Tibial artery (tissue), 4 donors: ENCODE measurements around the gene MGP.

ENCODE experiments used
- DNase-seq, 2 donors: peaks; one replicate each; pipeline ENCODE4 v3.0.0-alpha.2; 2019
- H3K27ac ChIP-seq, 2 donors: fragments of 200-600 bp; sonication (generic) in 1 of 2; 1 replicate in 1 of 2; 2 replicates in 1 of 2; pipeline ENCODE4 v1.5.1; 2018 to 2019; ENCODE audit warnings: mild to moderate bottlenecking in 1 of 2
- H3K27me3 ChIP-seq, 2 donors: fragments of 200-600 bp; sonication (generic) in 1 of 2; one replicate each; pipeline versions ENCODE4 v1.5.1 to v1.6.0; 2016 to 2019
- H3K36me3 ChIP-seq, 3 donors: fragments of 200-600 bp; sonication (generic) in 2 of 3; one replicate each; pipeline ENCODE4 v1.5.1; 2016 to 2019; ENCODE audit warnings: mild to moderate bottlenecking in 2 of 3
- H3K4me1 ChIP-seq, 4 donors: fragments of 200-600 bp; sonication (generic) in 2 of 4; 1 replicate in 3 of 4; 2 replicates in 1 of 4; pipeline ENCODE4 v1.5.1; 2016 to 2019
- H3K4me3 ChIP-seq, 2 donors: fragments of 200-600 bp; sonication (generic) in 1 of 2; 1 replicate in 1 of 2; 2 replicates in 1 of 2; pipeline ENCODE4 v1.5.1; 2018 to 2019; ENCODE audit warnings: mild to moderate bottlenecking in 2 of 2
- H3K9me3 ChIP-seq, 3 donors: fragments of 200-600 bp; sonication (generic) in 1 of 3; one replicate each; pipeline ENCODE4 v1.5.1; 2016 to 2019
- intact Hi-C: fragments of 100-400 bp; cut with DNase I; formaldehyde crosslinking; loops from one replicate; pipeline ENCODE4 v1.15.0; 2023; ENCODE audit warnings: low total_unique reads
- TF ChIP-seq, protein P1 (sequence below), 2 experiments: fragments of 200-600 bp in 1 of 2; fragments of 450-650 bp in 1 of 2; IDR thresholded peaks; one replicate each; pipeline ENCODE4 v1.5.1; 2017 to 2019; ENCODE audit warnings: antibody characterized with exemption in 2 of 2, mild to moderate bottlenecking in 1 of 2, moderate library complexity in 1 of 2

Gene MGP

GRCh38 chr12:14920475-14921126, 34.9 kb upstream of the MGP start:
- H3K4me3 ChIP-seq: no peak overlapping the region
- H3K27ac ChIP-seq: no peak overlapping the region
- no peaks in the 10 kb centered on the region for H3K36me3 ChIP-seq
- H3K27me3 ChIP-seq: no peaks in the 10 kb centered on the region
- intact Hi-C loops: no loop called here
- no peaks in the 10 kb centered on the region for H3K4me1 ChIP-seq
- no peaks in the 10 kb centered on the region for H3K9me3 ChIP-seq
- no peak for DNase-seq
- TF ChIP-seq, protein P1, sequence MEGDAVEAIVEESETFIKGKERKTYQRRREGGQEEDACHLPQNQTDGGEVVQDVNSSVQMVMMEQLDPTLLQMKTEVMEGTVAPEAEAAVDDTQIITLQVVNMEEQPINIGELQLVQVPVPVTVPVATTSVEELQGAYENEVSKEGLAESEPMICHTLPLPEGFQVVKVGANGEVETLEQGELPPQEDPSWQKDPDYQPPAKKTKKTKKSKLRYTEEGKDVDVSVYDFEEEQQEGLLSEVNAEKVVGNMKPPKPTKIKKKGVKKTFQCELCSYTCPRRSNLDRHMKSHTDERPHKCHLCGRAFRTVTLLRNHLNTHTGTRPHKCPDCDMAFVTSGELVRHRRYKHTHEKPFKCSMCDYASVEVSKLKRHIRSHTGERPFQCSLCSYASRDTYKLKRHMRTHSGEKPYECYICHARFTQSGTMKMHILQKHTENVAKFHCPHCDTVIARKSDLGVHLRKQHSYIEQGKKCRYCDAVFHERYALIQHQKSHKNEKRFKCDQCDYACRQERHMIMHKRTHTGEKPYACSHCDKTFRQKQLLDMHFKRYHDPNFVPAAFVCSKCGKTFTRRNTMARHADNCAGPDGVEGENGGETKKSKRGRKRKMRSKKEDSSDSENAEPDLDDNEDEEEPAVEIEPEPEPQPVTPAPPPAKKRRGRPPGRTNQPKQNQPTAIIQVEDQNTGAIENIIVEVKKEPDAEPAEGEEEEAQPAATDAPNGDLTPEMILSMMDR (IDR thresholded peaks at IDR 0.05): no peak

GRCh38 chr12:14919455-14919854, 33.8 kb upstream of the MGP start:
- no peaks in the 10 kb centered on the region for H3K27me3 ChIP-seq
- DNase-seq: no peak
- intact Hi-C loops: no loop called here
- H3K36me3 ChIP-seq: no peaks in the 10 kb centered on the region
- H3K4me3 ChIP-seq: no peak overlapping the region
- TF ChIP-seq, protein P1 (IDR thresholded peaks at IDR 0.05): no peak
- H3K9me3 ChIP-seq: no peaks in the 10 kb centered on the region
- H3K4me1 ChIP-seq: no peaks in the 10 kb centered on the region
- no peak overlapping the region for H3K27ac ChIP-seq

GRCh38 chr12:14915736-14916135, 30.1 kb upstream of the MGP start:
- Histone ChIP-seq H3K4me3 (no peak overlapping the region), H3K27ac (no peak overlapping the region), H3K4me1 (no peaks in the 10 kb centered on the region), H3K27me3 (no peaks in the 10 kb centered on the region), H3K36me3 (no peaks in the 10 kb centered on the region), H3K9me3 (no peaks in the 10 kb centered on the region)
- intact Hi-C loops: no loop called here
- TF ChIP-seq, protein P1 (IDR thresholded peaks at IDR 0.05): no peak
- DNase-seq: no peak

DNA sequence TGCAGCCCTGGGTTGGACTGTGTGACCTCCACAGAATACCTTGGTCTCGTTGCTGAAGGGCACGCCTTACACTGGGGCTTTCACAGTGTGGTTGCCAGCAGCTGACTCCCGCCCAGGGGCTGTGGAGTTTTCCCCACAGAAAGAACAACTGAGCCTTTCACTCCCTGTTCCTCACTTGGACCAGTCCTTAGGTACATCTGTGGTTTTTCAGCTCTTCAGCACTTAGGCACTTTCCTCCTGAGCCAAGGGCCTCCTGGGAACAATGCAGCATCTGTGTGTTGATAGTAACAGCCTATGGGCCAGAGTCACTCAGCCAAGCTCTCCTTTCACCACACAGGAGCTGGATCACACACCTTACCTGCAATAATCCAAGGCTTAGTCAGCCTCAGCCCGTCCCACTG, 27.7 kb upstream of the MGP start:
- Histone ChIP-seq H3K27me3 (no peaks in the 10 kb centered on the region), H3K4me3 (no peak overlapping the region), H3K9me3 (no peaks in the 10 kb centered on the region), H3K4me1 (no peaks in the 10 kb centered on the region), H3K36me3 (no peaks in the 10 kb centered on the region), H3K27ac (no peak overlapping the region)
- intact Hi-C loops: no loop called here
- peak in 1 of 2 donors; percentile 31 for DNase-seq
- TF ChIP-seq, protein P1 (IDR thresholded peaks at IDR 0.05): no peak

- Histone ChIP-seq H3K36me3 (no peaks in the 10 kb centered on the region), H3K27ac (no peak overlapping the region), H3K4me1 (peaks cover 0 to 6% (median 2%) of the 10 kb centered on the region in 4 donors), H3K27me3 (no peaks in the 10 kb centered on the region), H3K9me3 (no peaks in the 10 kb centered on the region), H3K4me3 (no peak overlapping the region)
- intact Hi-C loops: no loop called here
- TF ChIP-seq, protein P1 (IDR thresholded peaks at IDR 0.05): no peak
- DNase-seq: no peak
Observed at GRCh38 chr12:14911131-14911530, 25.5 kb upstream of the MGP start.
